ENCODE measurements around the gene RNASE4. TPM values are rescaled to one million over a fixed set of nuclear protein-coding genes. Genes with fewer than 3 reads are reported as not detected.

Gene RNASE4
- total RNA-seq, 4 donors from 2014 or later = 171 to 355 (median 289) TPM

DNA sequence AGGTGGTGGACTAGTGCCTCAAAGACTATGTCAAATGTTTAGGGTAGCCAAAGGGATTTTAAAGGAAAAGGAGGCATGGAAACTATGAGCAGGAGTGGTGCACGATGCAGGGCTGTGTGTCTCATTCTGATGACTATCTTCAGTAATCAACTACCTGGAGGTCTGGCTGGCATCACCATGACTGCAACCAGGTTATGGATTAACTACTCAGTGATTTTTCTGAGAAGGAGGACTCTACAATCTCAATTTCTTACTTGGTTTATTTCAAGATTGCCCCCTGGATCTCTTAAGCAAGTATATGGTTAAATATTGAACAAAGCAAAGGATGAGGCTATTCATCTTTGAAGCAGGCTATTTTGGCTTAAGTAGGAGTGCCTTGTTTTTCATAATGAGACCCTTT is 42.2 kb downstream of the RNASE4 start:
- TF ChIP-seq, protein P1, sequence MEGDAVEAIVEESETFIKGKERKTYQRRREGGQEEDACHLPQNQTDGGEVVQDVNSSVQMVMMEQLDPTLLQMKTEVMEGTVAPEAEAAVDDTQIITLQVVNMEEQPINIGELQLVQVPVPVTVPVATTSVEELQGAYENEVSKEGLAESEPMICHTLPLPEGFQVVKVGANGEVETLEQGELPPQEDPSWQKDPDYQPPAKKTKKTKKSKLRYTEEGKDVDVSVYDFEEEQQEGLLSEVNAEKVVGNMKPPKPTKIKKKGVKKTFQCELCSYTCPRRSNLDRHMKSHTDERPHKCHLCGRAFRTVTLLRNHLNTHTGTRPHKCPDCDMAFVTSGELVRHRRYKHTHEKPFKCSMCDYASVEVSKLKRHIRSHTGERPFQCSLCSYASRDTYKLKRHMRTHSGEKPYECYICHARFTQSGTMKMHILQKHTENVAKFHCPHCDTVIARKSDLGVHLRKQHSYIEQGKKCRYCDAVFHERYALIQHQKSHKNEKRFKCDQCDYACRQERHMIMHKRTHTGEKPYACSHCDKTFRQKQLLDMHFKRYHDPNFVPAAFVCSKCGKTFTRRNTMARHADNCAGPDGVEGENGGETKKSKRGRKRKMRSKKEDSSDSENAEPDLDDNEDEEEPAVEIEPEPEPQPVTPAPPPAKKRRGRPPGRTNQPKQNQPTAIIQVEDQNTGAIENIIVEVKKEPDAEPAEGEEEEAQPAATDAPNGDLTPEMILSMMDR (IDR thresholded peaks at IDR 0.05; ENCODE audit: low read depth) = no peak

- TF ChIP-seq, protein P1 (IDR thresholded peaks at IDR 0.05; ENCODE audit: low read depth) = no peak
These were observed 46.5 kb downstream of the RNASE4 start for GRCh38 chr14:20730891-20731290.

DNA sequence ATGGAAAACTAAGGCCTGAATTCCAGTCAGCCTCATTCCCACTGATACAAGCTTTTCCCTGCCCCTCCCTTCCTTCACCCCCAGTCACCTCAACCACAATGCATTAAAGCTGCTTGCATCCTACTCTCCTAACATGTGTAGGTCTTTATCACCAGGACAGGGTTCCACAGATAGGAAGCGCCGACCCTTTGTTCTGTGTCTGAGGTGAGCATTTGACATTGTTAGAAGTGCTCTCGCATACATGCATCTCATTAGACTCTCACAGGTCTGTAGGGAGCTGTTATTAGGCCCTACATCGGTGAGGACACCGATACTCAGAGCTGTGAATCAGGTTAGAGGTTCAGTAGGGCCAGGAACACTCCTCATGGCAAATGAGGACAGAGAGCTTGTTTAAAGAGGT is 48.1 kb downstream of the RNASE4 start:
- TF ChIP-seq, protein P1 (IDR thresholded peaks at IDR 0.05; ENCODE audit: low read depth) = no peak

- TF ChIP-seq, protein P1 (IDR thresholded peaks at IDR 0.05; ENCODE audit: low read depth) = no peak
These were observed 48.7 kb downstream of the RNASE4 start for GRCh38 chr14:20732979-20733635.

DNA sequence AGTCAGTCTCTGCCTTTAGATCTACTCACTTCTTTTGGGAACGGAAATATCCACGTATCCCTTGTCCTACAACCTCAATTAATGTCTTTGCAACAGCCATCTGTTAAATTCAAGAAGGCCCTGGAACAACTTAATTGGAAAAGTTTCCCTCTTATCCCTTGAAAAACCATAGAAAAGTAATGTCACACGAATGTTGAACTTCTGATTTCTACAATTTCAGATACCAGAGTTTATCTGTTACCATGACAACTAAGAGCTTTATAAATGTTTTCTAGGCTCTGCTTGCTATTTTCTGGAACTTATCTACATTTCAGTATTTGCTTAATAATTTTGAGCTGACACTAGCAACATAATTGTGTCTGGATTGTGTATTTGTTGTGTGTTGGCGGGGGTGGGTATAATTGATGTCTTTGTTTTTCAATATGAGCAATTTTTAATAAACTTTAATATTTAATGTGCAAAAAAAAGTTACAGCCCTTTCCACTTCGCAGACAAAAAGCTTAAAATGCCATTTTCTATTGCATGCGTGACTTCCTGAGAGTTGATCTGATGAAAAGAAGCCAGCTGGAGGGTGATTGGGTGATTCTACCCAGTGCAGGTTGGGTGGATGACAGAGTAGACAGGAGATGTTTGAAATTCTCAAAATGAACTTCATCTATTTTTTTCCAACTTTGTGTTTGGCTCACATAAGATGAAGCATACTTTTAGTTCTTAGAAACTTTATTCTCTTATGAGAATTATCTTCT is 49.5 kb downstream of the RNASE4 start:
- TF ChIP-seq, protein P1 (IDR thresholded peaks at IDR 0.05; ENCODE audit: low read depth) = no peak

DNA sequence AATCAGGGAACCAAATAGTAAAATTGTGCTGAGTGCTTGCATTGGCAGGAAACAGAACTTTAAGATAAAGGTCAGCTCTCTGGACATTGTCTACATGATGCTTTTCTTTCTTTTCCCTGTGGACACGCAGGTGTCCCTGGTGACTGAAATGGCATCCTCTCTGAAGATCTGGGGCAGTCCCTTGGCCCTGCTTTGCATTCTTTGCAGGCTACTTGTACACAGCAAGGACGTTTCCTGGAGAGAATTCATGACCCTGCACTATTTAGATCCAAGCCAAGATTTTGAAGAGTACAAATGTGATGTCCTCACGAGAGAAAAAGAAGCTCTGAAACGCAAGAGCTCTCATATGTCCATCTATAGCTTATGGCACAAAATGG is 50.1 kb downstream of the RNASE4 start:
- TF ChIP-seq, protein P1 (IDR thresholded peaks at IDR 0.05; ENCODE audit: low read depth) = no peak

- TF ChIP-seq, protein P1 (IDR thresholded peaks at IDR 0.05; ENCODE audit: low read depth) = no peak
These were observed 57.8 kb downstream of the RNASE4 start for GRCh38 chr14:20742132-20742531.

Data from subcutaneous adipose tissue (tissue), 4 donors.